Measurements from ENCODE around the gene RACGAP1.
A peak's percentile ranks its signal among the peaks of the same experiment; 100 is the strongest.

Gene RACGAP1

DNA sequence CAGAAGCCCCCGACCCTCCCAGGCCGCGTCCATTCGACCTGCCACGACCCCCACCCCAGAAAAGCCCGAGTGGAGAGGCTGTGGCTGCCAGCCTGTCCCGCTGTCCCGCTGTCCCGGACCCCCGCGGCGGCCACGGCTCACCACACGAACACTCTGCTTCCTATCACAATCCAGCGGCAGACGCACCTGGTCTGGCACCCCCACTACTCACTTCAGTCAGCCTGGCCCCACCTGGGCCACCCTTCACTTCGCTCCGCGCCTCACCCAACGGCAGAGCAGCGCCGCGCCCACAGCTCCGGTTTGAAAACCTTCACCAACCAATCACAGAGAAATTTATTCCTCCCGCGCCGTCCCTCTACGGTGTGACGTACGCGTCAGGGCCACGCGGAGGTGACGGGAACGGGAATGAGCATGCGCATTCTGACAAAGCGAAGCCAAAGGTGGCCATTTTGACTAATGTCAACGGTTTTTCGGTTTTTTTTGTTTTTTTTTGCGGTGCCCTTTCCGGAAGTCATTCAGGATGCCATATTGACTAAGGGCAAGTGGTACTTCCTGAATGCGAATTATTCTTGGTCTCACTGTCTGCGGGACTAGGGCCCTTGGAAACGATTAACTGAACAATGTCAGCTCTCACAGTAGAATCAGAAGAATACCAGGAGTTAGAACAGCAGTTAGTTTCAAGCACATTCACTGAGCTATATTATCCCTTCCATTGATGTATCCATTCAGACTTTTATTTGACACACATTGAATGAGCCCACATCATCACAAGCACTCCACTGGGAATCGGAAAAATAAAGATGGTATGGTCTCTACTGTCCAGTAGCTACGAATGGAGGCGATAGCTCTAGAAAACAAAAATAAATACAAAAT, at the start of gene RACGAP1:
TSS of gene RACGAP1 (minus strand) at position 308 of the 873 bp plus-strand sequence. CDS start 8,779 bp downstream, outside the sequence.
- peak; percentile 53 to 96 (median 87) for DNase-seq

DNA sequence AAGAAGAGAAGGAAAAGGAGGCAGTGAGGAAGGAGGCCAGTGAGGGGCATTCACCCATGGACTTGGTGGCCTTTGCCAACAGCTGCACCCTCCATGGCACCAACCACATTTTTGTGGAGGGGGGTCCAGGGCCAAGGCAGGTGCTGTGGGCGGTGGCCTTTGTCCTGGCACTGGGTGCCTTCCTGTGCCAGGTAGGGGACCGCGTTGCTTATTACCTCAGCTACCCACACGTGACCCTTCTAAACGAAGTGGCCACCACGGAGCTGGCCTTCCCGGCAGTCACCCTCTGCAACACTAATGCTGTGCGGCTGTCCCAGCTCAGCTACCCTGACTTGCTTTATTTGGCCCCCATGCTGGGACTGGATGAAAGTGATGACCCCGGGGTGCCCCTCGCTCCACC, 48.4 kb upstream of the RACGAP1 start:
- DNase-seq: no peak

DNA sequence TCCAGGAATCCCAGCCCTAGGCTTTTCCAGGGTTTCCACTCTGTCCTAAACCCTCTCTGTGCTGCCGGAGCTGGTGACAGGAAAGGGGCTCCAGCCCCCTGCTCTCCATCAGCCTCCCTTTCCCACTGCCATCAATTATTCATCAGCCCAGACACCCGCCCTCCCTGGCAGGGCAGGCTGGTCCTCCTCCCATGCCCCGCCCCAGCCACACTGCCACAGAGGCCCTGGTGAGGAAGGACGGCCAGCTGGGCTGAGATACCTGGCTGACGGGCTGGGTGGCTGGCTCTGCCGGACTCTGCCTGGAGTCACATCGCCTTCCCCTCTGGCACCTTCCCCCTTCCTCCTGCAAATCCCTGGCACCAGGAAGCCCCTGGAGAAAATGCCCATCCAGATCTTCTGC, 47.9 kb upstream of the RACGAP1 start:
- no peak for DNase-seq

GRCh38 chr12:50072198-50072907, 47.1 kb upstream of the RACGAP1 start:
- DNase-seq: no peak

- DNase-seq: peak in 49 of 51 donors; percentile 22 to 88 (median 58)
Measured at GRCh38 chr12:50070314-50071060, 45.2 kb upstream of the RACGAP1 start.

DNA sequence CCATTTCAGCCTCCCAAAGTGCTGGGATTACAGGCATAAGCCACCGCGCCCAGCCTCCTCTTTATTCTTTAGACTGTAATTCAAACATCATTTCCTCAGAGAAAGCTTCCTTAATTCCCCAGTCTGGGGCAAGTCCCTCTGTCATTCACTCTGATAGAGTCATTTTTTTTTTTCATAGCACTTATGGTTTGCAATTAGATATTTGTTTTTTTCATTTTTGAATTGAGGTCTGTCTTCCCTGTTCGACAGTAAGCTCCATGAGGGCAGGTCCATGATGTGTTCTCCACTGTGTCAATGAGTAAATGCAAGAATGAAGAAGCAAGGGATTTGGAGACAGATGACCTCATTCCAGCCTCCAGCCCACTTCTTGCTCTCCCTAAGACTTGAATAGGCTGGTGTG, 44.2 kb upstream of the RACGAP1 start:
- DNase-seq: no peak

- DNase-seq: no peak
Measured at GRCh38 chr12:50069069-50069468, 43.8 kb upstream of the RACGAP1 start.

GRCh38 chr12:50066402-50066801, 41.1 kb upstream of the RACGAP1 start:
- no peak for DNase-seq

- no peak for DNase-seq
Measured at GRCh38 chr12:50065726-50066310, 40.5 kb upstream of the RACGAP1 start.

DNA sequence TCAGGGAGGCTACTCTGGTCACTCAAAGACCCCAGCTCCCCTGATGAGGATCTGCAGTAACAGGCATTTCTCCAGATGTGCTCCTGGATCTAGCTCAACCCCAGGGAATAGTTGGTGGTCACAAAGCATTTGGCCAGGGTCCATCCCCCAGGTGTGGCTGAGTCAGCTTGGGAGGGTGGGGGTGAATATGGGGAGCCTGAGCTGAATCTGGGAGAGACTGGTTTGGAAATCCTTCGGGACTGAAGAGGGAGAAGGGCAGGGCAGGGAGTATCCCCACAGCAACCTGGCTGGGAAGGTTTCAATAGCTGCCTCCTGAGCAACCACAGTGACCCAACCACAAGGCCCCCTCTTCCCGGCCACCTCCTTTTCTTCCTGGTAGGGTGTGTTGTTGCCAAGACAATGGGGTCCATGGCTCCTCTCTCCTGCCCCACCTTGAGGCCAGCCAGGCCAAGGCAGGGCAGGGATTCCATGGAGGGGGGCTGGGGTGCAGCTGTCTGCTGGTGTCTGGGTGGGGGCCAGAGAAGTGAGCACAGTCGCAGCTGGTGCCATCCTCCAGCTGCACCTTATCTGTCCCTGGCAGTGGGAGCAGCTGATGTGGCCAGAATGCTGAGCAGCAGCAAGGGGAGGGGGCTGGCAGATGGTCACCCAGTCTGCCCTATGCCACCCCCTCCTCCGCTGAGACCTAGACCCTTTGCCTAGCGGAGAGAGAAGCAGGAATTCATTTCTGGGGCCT, 37.6 kb upstream of the RACGAP1 start:
- DNase-seq: peak in 24 of 51 donors; percentile 11 to 71 (median 36)

- DNase-seq: no peak
Measured at GRCh38 chr12:50061946-50062686, 36.8 kb upstream of the RACGAP1 start.

- DNase-seq: peak in 4 of 51 donors; percentile 10 to 36 (median 16)
Measured at GRCh38 chr12:50061171-50061570, 35.9 kb upstream of the RACGAP1 start.

DNA sequence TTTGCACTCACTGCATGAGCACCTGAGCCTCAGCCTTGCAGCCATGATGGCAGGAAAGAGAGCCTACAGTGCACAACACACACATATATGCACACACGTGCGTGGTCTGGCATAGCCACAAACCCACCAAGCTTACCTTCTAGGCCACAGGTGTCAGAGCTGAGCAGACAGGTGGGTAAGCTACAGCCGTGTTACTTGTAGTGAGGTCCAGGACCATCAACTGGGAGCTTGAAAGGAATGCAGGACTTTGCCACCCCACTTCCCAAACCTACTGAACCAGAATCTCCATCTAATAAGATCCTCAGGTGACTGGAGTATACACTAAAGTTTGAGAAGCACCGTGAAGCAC, 34.8 kb upstream of the RACGAP1 start:
- no peak for DNase-seq

DNA sequence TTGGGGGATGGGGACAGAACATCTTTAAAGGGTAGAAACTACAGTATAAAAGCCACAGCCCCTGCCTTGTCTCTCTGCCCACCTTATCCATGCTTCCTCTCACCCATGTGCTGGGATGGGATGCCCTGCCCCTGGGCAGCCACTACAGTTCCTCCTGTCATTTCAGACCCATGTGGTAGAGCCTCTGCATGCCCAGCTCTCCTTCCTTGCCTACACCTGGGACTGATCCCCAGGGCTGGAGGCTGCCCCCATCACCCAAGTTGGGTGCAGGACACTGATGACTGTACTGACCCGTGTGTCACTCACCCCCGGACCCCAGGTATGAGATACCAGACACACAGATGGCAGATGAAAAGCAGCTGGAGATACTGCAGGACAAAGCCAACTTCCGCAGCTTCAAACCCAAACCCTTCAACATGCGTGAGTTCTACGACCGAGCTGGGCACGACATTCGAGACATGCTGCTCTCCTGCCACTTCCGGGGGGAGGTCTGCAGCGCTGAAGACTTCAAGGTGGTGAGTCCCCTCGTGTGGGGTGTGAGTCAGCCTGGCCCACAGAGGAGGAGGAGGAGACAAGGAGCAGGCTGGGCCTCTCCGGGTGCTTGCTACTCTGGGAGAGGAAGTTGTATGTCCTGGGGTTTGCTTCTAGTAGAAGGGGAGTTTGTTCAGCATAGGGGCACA, 34.3 kb upstream of the RACGAP1 start:
- DNase-seq: no peak

GRCh38 chr12:50058743-50059312, 33.5 kb upstream of the RACGAP1 start:
- DNase-seq: peak in 2 of 51 donors; percentile 28 to 32

DNA sequence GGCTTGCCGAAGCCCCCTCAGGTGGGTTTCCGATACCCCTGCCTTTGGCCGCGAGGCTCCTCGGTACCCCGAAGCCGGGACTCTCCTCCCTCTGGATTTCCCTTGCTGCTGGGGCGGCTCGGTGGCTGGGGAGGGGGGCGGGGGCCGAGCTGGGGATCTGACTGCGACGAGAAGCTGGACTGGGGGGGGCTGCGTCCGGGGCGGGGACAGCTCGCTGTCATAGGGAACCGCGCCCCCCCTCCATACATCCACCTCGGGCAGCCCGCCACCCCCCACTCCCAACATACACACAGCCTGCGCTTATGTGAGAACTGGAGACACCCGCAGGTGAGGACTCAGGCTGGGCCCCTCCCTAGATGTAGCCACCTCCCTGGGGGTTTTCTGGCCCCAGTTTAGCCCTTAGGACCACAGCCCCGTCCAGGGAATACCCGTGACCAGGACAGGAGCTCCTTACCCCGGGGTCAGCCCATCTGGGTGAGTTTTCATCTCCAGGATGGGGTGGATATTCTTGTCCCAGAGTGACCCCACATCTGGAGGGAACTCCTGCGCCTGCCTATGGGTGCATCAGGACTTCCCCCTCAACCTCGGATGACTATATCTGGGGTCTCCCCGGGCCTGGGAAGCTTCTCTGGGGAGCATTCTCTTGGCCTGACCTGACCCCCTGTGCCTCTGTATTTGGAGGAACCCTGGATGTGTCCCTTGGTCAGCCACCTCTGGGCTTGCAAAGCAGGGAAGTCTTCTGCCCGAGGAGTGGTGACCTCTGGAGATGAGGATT, 32.8 kb upstream of the RACGAP1 start:
- peak in 10 of 51 donors; percentile 16 to 47 (median 28) for DNase-seq

DNA sequence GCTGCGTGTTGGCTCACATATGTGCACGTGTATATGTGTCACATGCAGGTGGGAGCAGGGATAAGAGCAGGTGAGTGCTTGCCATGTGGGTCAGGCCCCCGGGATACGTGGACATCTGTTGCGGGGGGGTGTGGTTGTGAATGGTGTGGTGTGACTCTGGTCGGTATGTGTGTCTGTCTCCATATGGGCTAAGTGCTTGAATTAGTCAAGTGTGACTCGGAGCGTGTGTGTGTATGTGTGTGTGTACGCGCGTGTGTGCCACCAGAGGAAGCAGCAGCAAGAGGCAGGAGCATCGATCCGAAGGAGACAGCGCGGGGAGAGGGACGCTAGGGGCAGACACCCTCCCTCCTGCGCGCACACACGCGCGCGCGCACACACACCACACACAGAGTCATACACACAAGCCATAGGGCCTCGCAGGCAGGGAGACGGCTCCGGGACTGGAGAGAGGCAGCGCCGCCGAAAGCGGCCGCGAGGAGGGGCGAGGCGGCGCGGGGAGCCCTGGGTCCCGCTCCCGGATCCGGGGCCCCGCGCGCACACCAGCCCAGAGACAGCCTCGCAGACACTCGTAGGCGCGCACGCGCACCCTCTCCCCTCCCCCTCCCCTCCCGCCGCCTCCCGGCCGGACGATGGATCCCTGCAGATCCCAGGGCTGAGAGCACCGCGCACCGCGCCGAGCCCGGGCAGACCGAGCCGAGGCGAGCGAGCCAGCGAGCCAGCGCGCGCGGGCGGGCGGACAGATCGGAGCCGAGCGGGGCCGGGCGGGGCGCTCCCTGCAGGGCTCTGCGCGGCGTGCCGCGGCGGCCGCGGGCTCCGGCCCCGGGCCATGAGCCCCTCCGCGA, 31.9 kb upstream of the RACGAP1 start, which contains the start of gene ASIC1:
TSS of gene ASIC1 (plus strand) at position 597 of the 842 bp plus-strand sequence. CDS start 1,171 bp downstream, outside the sequence.
- DNase-seq: peak in 43 of 51 donors; percentile 28 to 86 (median 68)
